HG03066 (cell line): Measurements from ENCODE around the gene SELENOH.

Source experiments
- ATAC-seq: cut with Tn5 transposase; IDR thresholded peaks from one replicate; pipeline ENCODE4 v1.9.1; 2021; ENCODE audit warnings: low read depth; ENCODE audit not compliant: unreplicated experiment

Gene SELENOH

GRCh38 chr11:57745206-57745605 lies 3.9 kb downstream of the SELENOH start:
- no peak for ATAC-seq

- no peak for ATAC-seq
Measured at GRCh38 chr11:57746920-57747319, 5.6 kb downstream of the SELENOH start.

- ATAC-seq: no peak
Measured at GRCh38 chr11:57751176-57751575, 9.9 kb downstream of the SELENOH start.

- ATAC-seq: no peak
Measured at GRCh38 chr11:57751676-57752253, 10.5 kb downstream of the SELENOH start, which contains the start of gene BTBD18. Gene BTBD18 (minus strand): TSS chr11:57751819. CDS start chr11:57751188, 631 bp downstream.

GRCh38 chr11:57752954-57753353 lies 11.7 kb downstream of the SELENOH start:
- no peak for ATAC-seq

GRCh38 chr11:57758174-57758573 lies 16.9 kb downstream of the SELENOH start:
- ATAC-seq: no peak

- peak; percentile 91 for ATAC-seq
Measured at GRCh38 chr11:57761301-57762234, 20.3 kb downstream of the SELENOH start, which contains the start of gene CTNND1. Gene CTNND1 (plus strand): TSS chr11:57761802. CDS start chr11:57791479, 29,677 bp downstream.

GRCh38 chr11:57762235-57762861 lies 21.1 kb downstream of the SELENOH start:
- no peak for ATAC-seq

- no peak for ATAC-seq
Measured at GRCh38 chr11:57763568-57763967, 22.3 kb downstream of the SELENOH start.

GRCh38 chr11:57764021-57764420 lies 22.7 kb downstream of the SELENOH start:
- no peak for ATAC-seq

- no peak for ATAC-seq
Measured at GRCh38 chr11:57764566-57764965, 23.3 kb downstream of the SELENOH start.

- ATAC-seq: no peak
Measured at GRCh38 chr11:57764972-57765371, 23.7 kb downstream of the SELENOH start.

- no peak for ATAC-seq
Measured at GRCh38 chr11:57770793-57771192, 29.5 kb downstream of the SELENOH start.

GRCh38 chr11:57771365-57771764 lies 30.1 kb downstream of the SELENOH start:
- no peak for ATAC-seq

GRCh38 chr11:57772562-57772961 lies 31.3 kb downstream of the SELENOH start:
- ATAC-seq: no peak

- no peak for ATAC-seq
Measured at GRCh38 chr11:57773026-57773598, 31.8 kb downstream of the SELENOH start.

GRCh38 chr11:57775491-57775890 lies 34.2 kb downstream of the SELENOH start:
- ATAC-seq: no peak

- no peak for ATAC-seq
Measured at GRCh38 chr11:57776031-57776521, 34.8 kb downstream of the SELENOH start.

- no peak for ATAC-seq
Measured at GRCh38 chr11:57776577-57777210, 35.4 kb downstream of the SELENOH start.

- no peak for ATAC-seq
Measured at GRCh38 chr11:57777969-57778317, 36.7 kb downstream of the SELENOH start.
